DMS153 treated with DMSO at 0.1 percent for 48 hours (cell line): ENCODE measurements around the gene PODXL2.

Source experiments
- DNase-seq: peaks from one replicate; lab custom pipeline; 2025; ENCODE audit not compliant: unreplicated experiment; lab: John Stamatoyannopoulos, UW

Gene PODXL2

GRCh38 chr3:127687228-127687737 lies 58.3 kb downstream of the PODXL2 start:
- no peak for DNase-seq

GRCh38 chr3:127688022-127688415 lies 59.0 kb downstream of the PODXL2 start:
- no peak for DNase-seq

- DNase-seq = no peak
Observed at GRCh38 chr3:127688416-127689265, 59.7 kb downstream of the PODXL2 start.

- no peak for DNase-seq
Observed at GRCh38 chr3:127689266-127689860, 60.4 kb downstream of the PODXL2 start.

- no peak for DNase-seq
Observed at GRCh38 chr3:127690106-127690505, 61.1 kb downstream of the PODXL2 start.

GRCh38 chr3:127690823-127691452 lies 62.0 kb downstream of the PODXL2 start:
- peak; percentile 30 for DNase-seq

GRCh38 chr3:127691489-127691888 lies 62.5 kb downstream of the PODXL2 start:
- no peak for DNase-seq

GRCh38 chr3:127691974-127692373 lies 63.0 kb downstream of the PODXL2 start:
- DNase-seq = no peak

- no peak for DNase-seq
Observed at GRCh38 chr3:127692501-127693335, 63.7 kb downstream of the PODXL2 start.

GRCh38 chr3:127693336-127693843 lies 64.4 kb downstream of the PODXL2 start:
- no peak for DNase-seq

GRCh38 chr3:127694467-127695215 lies 65.7 kb downstream of the PODXL2 start:
- DNase-seq = peak; percentile 73

- peak; percentile 90 for DNase-seq
Observed at GRCh38 chr3:127697551-127698240, 68.7 kb downstream of the PODXL2 start.

- no peak for DNase-seq
Observed at GRCh38 chr3:127698286-127698685, 69.3 kb downstream of the PODXL2 start.

- no peak for DNase-seq
Observed at GRCh38 chr3:127698691-127699415, 69.9 kb downstream of the PODXL2 start.

GRCh38 chr3:127699416-127700300 lies 70.7 kb downstream of the PODXL2 start:
- no peak for DNase-seq

GRCh38 chr3:127700406-127700805 lies 71.4 kb downstream of the PODXL2 start:
- DNase-seq = no peak

GRCh38 chr3:127701280-127701911 lies 72.4 kb downstream of the PODXL2 start:
- no peak for DNase-seq
